C4-2B (cell line): ENCODE results near the gene KL.

Source experiments
- ZFX ChIP-seq: fragments of 450-650 bp; IDR thresholded peaks from 2 replicates; pipeline ENCODE4 v1.6.1; 2017
- TF ChIP-seq, protein P1 (sequence below): fragments of 450-650 bp; conservative IDR thresholded peaks from 2 replicates; pipeline ENCODE4 v1.5.1; 2017; ENCODE audit warnings: mild to moderate bottlenecking

- TF ChIP-seq, protein P1, sequence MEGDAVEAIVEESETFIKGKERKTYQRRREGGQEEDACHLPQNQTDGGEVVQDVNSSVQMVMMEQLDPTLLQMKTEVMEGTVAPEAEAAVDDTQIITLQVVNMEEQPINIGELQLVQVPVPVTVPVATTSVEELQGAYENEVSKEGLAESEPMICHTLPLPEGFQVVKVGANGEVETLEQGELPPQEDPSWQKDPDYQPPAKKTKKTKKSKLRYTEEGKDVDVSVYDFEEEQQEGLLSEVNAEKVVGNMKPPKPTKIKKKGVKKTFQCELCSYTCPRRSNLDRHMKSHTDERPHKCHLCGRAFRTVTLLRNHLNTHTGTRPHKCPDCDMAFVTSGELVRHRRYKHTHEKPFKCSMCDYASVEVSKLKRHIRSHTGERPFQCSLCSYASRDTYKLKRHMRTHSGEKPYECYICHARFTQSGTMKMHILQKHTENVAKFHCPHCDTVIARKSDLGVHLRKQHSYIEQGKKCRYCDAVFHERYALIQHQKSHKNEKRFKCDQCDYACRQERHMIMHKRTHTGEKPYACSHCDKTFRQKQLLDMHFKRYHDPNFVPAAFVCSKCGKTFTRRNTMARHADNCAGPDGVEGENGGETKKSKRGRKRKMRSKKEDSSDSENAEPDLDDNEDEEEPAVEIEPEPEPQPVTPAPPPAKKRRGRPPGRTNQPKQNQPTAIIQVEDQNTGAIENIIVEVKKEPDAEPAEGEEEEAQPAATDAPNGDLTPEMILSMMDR = no peak
- TF ChIP-seq ZFX = no peak
Observed at GRCh38 chr13:33100886-33101285, 84.7 kb downstream of the KL start.
